GM21381 (cell line): Measurements from ENCODE around the gene BIRC6.
"Not testable (repeated sequence)": the region's sequence is repeated elsewhere in the genome, so short reads cannot be mapped to it uniquely, and the experiment has no call there.

Experiments
- ATAC-seq: cut with Tn5 transposase; IDR thresholded peaks from one replicate; pipeline ENCODE4 v1.9.1; 2021; ENCODE audit warnings: mild to moderate bottlenecking, moderate library complexity; ENCODE audit not compliant: unreplicated experiment

Gene BIRC6

DNA sequence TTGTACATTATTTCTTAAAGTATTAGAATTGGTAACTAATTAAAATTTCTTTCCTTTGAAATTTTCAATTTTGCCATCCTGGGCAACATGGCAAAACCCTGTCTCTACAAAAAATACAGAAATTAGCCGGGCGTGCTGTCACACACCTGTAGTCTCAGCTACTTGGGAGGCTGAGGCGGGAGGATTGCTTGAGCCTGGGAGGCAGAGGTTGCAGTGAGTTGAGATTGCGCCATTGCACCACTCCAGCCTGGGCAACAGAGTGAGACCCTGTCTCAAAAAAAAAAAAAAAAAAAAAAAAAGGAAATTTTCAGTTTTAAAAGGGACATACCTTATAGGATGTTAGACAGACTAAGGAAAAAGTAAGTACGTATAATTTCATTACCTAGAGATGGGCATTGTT lies 14.1 kb downstream of the BIRC6 start:
- ATAC-seq, result not testable (repeated sequence)

DNA sequence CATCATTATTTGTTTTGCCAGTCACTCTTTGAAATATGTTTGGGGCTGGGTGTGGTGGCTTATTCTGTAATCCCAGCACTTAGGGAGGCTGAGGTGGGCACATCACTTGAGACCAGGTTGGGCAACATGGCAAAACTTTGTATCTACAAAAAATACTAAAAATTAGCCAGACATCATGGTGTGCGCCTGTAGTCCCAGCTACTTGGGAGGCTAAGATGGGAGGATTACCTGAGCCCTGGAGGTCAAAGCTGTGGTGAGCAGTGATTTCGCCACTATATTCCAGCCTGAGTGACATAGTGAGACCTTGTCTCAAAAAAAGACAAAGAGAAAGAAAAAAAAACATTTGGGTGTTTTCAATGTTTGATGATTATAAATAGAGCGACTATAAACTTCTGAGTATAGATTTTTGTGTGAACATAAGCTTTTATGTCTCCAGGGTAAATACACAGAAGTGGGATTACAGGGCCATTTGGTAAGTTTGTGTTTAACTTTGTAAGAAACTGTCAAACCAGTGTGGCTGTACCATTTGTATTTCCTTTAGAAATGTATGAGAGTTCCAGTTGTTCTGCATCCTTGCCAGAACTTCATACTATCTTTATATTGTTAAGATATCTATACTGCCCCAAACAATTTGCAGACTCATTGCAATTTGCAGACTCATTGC lies 15.8 kb downstream of the BIRC6 start:
- ATAC-seq, result no peak

DNA sequence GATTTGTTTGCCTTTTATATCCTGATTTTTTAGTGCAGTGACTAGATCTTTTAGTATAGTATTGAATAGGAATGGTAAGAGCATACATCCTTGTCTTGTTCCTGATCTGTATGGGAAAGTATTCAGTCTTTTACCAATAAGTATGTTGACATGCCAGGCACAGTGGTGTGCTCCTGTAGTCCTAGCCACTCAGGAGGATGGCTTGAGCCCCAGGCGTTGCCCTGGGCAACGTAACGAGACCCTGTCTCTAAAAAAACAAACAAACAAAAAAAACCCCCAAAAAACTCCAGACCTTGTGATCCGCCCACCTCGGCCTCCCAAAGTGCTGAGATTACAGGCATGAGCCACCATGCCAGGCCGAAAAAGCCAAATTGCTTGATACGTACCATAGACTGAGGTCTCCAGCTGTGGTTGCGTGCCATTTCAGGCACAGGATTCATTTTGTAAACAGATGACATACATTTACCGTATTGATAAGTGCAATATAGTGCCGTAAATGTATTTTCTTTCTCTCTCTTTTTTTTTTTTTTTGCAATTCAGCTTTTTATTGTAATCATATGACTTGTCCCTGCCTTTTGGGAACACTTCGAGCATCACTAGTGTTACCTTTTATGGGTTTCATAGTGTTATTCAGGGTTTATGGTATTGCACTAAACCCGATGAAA lies 18.5 kb downstream of the BIRC6 start:
- no peak for ATAC-seq

DNA sequence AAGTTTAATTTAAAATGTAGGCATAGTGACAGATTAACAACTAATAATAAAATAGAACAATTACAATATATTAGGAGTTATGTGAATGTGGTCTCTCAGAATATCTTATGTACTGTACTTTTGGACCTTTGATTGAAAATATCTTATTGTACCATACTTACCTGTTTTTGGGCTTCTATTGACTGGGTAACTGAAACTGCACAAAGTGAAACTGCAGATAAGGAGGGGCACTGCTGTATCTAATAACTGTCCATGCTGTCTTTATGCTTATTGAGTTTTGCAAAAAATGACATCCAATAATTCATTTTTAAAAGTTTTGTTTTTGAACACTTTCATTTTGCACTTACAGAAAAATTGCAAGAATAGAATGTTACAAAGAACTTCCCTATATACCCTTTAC lies 19.9 kb downstream of the BIRC6 start:
- ATAC-seq, result no peak

DNA sequence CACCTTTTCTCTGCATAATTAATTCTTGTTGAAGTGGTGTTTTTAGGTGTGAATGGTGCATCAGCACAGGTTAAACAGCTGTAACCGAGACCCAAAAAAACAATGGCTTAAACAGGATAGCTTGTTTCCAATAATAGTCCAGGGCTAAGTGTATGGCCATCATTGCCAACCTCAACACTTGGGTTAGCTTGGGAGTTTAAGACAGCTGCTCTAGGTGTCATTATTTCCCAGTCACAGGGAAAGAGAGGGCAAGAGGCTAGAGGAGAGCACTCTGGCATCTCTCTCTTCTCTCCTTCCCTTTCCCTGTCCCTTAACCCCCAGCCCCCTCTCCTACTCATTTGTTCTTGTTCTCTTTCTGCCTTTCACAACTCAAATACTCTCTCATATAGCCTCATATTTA lies 21.1 kb downstream of the BIRC6 start:
- no peak for ATAC-seq

DNA sequence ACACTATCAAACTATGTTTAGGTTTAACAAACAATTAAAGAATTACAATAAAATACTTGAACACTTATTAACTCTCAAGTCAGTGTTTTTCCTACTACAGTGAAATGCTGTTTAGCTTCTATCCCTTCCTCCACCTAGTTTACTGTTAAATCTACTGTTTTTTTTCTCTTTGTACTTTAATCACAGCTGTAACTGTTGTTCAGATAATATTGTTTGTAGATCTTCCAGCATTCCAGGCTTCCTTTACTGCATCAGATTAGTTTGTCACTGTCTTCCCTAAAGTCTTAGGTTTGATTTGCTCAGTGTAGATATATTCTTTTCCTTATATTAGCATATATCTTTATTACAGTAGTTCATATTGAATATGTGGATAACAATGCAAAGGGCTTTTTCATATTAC lies 22.5 kb downstream of the BIRC6 start:
- no peak for ATAC-seq

DNA sequence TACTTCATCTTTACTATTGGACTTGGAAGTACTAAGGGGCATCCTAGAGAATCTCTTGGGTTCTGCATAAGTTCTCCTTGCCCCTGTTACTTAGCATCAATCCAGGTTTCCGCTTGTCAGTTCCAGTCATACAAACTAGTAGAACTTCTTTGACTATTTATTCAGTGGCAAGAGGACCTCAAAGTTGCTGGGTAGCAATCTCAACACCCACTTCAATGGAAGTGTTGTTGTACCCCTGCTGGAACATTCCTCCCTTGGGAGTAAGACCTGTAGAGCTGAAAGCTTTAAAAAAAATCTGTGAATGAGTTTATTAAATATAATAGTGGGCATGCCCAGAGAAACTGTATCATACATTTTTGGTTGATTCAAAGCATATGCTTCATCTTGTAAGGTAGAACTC lies 27.0 kb downstream of the BIRC6 start:
- ATAC-seq, result no peak

DNA sequence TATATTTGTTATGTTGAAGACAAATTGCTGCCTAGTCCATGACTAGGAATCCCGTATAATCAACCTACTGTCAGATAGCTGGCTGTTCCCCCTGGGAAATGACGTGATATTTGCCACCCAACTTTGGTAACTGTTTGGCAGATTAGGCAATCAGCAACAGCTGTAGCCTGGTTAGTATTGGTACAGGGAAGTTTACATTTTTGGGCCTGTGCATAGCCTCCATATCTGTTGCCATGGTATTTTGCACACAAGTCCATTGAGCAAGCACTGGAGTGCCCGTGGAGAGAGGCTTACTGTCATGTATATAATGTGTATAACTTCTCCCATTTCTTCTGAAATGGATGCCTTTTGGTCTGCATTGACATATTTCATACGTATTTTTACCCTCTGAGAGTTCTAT lies 27.7 kb downstream of the BIRC6 start:
- no peak for ATAC-seq

DNA sequence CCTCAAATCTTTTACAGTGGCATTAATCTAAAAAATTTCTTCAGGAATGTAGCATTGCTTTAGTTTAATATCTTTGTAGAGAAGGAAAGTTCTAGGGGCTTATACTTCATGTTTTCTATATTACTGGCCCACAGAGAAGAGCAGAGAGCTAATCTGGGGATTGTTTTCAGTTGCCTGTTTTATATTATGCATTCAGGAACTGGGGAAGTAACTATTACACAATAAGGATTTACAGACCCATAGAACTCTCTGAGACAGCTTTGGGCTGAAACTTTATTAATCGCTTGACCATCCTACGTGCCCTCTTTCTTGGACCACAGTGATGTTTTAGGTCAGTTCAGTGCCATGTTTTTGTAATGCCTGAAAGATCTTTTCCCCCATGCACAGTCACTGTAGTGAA lies 29.9 kb downstream of the BIRC6 start:
- no peak for ATAC-seq

DNA sequence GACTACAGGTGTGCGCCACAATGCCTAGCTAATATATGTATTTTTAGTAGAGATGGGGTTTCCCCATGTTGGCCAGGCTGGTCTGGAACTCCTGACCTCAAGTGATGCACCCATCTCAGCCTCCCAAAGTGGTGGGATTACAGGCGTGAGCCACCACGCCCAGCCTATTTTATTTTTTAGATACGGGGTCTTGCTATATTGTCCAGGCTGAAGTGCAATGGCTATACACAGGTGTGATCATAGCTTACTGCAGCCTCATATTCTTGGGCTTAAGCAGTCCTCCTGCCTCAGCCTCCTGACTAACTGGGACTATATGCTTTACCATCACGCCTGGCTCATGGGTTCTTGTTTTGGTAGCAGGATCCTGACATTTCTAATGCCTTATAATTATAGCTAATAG lies 42.4 kb downstream of the BIRC6 start:
- no peak for ATAC-seq

DNA sequence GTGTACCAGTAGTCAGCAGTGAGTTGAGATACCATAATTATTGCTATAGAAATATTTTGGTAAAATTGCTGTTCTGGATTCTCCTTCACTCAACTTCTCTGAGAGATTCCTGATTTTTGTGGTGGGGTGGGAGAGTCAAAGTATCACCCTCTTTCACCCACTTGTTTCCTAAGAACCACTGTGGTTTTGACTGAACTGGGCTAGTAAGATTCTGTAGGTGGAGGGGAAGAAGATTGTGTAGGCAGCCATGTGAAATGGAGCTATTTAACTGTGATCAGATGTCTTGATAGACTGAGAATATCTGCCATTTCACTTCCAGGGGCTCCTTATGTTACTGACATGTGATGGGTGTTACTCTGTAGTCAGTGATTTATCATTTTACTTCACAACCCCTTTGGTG lies 45.3 kb downstream of the BIRC6 start:
- ATAC-seq, result no peak

DNA sequence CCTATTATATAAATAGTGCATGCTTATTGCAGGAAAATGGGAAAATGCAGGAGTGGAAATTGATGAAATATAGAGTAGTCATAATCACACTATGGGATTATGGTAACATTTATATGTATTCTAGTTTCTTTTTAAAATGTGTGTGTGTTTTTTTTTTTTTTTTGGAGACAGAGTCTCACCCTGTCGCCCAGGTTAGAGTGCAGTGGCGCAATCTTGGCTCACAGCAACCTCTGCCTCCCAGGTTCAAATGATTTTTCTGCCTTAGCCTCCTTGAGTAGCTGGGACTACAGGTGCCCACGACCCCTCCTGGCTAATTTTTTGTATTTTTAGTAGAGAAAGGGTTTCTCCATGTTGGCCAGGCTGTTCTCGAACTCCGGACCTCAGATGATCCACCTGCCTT lies 47.0 kb downstream of the BIRC6 start:
- no peak for ATAC-seq

DNA sequence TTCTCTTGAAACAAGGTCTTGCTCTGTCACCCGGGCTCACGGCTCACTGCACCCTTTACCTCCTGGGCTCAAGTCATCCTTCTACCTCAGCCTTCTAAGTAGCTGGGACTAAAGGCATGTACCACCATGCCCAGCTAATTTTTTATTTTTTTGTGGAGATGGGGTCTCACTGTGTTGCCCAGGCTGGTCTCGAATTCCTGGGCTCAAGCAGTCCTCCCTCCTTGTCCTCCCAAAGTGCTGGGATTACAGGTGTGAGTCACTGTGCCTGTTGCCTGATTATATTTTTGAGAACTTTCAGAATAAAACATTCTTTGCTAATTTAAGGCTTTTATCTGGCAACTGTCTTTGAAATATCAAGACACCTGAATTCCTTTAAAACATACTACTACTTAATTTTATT lies 47.9 kb downstream of the BIRC6 start:
- no peak for ATAC-seq

DNA sequence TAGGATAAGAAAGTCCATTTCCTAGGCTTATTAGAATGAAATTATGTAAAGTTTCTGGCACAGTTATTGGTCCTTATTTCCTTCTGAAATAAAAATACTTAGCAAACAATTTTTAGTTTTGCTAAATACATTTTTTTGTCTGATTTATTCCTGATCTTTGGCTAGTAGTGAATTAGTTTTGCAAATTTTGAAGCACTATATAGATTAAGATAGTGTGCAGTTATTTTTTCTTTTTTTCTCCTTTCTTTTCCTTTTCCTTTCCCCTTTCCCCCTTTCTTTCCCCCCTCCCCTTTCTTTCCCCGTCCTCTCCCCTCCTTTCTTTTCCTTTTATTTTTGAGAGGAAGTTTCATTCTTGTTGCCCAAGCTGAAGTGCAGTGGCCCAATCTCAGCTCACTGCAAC lies 59.7 kb downstream of the BIRC6 start:
- ATAC-seq, result no peak

DNA sequence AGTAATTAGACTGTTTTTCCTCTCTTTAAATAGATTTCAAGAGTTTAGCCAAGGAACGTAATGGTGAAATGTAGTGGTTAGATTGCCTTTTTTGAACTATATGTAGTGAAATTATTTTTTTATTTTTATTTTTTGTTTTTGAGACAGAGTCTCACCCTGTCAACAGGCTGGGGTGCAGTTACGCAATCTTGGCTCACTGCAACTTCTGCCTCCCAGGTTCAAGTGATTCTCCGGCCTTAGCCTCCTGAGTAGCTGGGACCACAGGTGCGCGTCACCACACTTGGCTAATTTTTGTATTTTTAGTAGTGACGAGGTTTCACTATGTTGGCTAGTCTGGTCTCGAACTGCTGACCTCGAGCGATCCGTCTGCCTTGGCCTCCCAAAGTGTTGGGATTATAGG lies 60.8 kb downstream of the BIRC6 start:
- ATAC-seq, result no peak

DNA sequence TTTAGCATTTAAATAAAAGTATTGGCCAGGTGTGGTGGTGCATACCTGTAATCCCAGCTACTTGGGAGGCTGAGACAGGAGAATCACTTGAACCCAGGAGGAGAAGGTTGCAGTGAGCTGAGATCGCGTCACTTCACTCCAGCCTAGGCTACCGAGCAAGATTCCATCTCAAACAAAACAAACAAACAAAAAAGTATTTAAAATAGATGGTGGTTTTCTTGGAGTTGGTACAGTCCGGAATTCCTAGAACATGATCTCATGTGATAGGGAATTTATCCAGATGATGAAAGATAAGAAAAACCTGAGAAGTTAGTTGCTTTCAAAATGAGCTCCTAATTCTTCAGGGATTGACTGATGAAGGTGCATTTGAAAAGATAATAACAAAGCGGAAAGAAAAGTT lies 62.0 kb downstream of the BIRC6 start:
- no peak for ATAC-seq

DNA sequence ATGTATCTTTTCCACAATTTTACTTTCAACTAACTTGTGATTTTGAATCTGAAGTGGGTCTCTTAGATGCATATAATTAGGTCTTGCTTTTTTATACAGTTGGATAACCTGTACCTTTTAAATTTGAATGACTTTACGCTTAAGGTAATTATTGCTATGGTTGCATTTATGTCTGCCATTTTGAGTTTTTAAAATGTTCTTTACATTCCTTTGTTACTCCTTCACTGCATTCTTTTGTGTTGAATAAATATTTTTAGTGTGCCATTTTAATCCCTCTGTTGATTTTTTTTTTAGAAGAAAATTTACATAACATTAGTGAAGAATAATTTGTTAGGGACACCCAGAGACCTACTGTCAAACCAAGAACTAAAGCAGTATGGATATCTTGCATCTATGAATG lies 65.3 kb downstream of the BIRC6 start:
- no peak for ATAC-seq

DNA sequence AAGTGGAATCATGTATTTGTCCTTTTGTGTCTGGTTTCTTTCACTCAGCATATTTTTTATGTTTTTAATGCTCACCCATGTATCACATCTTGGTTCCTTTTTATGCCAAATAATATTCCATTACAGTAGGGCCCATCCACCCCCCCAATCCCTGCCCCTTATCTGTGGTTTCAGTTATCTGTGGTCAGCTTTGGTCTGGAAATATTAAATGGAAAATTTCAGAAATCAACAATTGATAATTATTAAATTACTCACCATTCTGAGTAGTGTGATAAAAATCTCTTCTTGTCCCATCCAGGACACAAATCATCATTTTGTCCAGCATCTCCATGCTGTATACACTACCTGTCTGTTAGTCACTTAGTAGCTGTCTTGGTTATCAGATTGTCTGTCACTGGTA lies 66.7 kb downstream of the BIRC6 start:
- no peak for ATAC-seq

DNA sequence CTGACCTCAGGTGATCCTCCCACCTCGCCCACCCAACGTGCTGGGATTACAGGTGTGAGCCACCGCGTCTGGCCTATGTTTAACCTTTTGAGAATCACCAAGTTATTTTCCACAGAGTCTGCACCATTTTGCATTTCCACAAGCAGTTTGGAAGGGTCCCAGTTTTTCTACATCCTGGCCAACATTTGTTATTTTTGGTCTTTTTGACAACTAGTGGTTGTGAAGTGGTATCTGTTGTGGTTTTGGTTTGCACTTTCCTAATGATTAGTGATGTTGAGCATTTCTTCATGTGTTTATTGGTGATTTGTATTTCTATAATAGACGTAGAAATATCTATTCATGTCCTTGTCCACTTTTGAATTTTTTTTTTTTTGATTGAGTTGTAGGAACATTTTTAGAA lies 67.9 kb downstream of the BIRC6 start:
- ATAC-seq, result no peak

DNA sequence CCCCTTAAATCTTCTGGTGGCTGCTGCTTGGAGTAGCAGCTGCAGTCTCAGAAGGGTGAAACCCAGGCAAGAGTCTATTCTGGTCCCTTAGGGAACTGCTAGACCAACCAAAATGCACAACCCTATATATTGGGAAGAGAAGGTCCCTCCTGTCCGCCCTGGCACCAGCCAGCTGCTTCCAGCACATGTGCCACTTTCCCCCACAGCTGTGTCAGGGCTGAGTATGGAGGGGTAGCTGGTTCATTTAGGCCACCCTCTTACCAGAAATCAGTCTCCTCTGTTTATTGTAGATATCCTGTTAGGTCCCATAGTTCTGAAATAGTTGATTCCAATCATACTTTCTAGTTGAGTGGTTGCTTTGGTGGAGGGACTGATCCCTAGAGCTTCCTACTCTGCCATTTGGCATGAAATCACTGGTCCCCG lies 68.9 kb downstream of the BIRC6 start:
- no peak for ATAC-seq

DNA sequence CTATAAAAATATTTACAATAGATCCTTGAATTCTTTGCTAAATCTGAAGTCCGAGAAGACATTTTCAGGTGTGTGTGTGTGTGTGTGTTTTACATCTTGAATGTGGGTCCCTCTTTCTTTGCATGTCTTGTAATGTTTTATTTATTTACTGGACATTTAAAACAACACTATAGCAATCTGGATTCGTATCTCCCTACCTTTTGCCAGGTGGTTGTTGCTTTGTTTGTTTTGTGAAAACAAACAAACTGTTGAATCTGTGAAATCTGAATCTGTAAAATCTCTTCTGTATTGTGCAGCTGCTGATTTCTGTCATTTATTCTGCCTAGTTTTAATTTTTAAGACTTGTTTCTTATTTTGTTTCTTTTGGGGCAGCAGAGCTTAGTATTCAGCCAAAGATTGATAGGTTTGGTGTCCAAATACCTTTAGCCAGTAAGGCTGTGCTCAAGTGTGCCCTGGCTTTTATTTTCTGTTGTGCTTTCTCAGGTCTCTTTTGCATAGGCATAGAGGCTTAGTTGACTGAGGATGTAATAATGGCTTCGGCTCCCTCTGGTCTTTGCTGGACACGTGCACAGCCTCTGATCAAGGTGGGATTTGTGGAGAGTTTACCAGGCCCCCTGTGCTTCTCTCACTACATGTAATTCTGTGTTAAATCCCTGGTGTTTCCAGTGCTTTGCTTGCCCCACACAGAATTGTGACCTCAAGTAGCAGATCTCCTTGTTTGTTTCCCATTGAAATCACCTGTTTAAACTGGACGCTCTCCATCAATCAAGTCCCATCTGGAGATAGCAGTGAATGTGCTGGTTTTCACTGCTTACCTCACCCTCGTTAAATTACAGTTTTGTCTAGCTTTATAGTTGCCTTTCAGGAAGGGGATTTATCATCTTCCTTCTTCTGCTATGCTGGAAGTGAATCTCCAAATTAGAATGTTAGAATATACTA lies 71.1 kb downstream of the BIRC6 start:
- ATAC-seq, result no peak

DNA sequence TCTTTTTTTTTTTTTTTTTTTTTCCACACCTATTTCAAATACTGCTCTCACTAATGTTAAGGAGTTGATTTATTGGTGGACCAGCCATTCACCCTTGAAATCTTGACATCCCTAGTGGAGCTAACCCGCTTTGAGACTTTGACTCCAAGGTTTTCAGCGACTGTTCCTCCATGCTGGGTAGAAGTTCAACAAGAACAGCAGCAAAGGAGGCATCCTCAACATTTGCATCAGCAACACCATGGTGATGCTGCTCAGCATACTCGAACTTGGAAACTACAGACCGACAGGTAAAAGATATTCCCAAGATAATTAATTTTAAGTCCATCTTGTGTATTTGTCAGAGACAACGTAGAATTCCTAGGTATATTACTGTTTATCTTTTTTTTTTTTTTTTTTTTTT lies 74.0 kb downstream of the BIRC6 start:
- ATAC-seq, result no peak
